OCI-M1 (cell line): ENCODE data around the gene PLS3.

Source experiments
- DNase-seq: peaks from one replicate; lab custom pipeline; 2025; lab: John Stamatoyannopoulos, UW

PLS3 gene

GRCh38 chrX:115694028-115694427 is 133.1 kb downstream of the PLS3 start:
- DNase-seq: no peak

DNA sequence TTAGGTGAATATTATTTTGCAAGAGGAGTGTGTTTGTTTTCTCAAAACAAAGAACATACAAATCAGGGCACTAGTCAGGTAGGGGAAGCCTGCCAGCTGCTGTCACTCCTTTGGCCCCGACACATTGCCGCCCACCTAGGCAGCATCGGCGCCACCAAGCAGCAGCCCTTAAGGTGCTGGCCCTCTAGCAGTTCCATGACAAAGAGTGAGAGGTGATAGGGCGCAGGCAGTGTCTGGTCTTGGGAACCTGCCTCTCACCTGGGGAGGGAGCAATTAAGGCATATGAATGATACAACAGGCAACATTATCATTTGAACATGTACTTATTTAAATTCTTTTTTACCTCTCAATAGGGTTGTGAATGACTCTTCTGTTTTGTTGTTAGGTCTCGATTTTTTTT is 135.1 kb downstream of the PLS3 start:
- no peak for DNase-seq

DNA sequence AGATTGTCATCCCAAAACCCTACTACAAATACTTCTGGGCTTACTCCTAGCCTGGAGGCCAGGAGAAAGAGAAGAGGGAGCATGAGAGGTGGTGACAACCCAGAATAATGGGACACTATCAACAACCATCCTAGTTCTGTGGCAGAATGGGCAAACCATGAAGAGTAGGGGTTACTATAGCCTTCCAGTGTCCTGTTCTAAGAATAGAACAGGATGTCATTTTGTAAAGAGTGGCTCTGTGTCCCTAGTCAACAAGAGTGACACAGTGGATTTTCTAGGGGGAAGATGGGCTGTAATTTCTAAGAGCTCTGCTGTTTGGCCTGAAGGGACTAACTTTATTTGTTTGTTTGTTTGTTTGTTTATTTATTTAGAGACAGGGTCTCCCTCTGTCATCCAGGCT is 136.0 kb downstream of the PLS3 start:
- no peak for DNase-seq

DNA sequence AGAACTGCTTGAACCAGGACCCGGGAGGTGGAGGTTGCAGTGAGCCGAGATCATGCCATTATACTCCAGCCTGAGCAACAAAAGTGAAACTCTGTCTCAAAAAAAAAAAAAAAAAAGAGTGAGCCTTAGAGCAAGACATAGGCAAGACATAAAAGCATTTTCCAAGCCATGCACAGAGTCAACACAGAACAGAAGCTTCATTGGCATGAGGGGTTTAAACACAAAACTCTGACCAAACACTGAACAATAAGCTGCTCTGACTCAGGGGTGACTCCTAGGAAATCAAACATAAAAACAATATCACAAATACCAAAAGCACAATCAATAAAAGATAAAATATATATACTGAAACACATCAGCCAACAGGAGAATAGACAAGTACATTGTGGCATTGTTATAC is 136.8 kb downstream of the PLS3 start:
- DNase-seq: no peak
